Spleen (tissue), 11 donors: ENCODE measurements around the gene ZNF777. TPM values are rescaled to one million over a fixed set of nuclear protein-coding genes. Genes with fewer than 3 reads are reported as not detected.

Experiments
- DNase-seq: peaks from one replicate; pipeline ENCODE4 v3.0.0-alpha.2; 2020
- H3K27ac ChIP-seq, 8 donors: fragments of 200-600 bp; sonication (generic) in 7 of 8; 1 replicate in 4 of 8; 2 replicates in 4 of 8; pipeline versions ENCODE4 v1.5.0 to v1.8.0; 2016 to 2021; ENCODE audit warnings: inconsistent platforms in 4 of 8, mild to moderate bottlenecking in 4 of 8, moderate library complexity in 1 of 8
- H3K27me3 ChIP-seq, 7 donors: fragments of 200-600 bp; sonication (generic) in 6 of 7; replicated peaks in 1 of 7; 1 replicate in 4 of 7; 2 replicates in 3 of 7; pipeline versions ENCODE4 v1.5.0 to v1.8.0; 2016 to 2021; ENCODE audit warnings: inconsistent platforms in 3 of 7, mild to moderate bottlenecking in 1 of 7
- H3K36me3 ChIP-seq, 6 donors: fragments of 200-600 bp; sonication (generic) in 5 of 6; 1 replicate in 4 of 6; 2 replicates in 2 of 6; pipeline versions ENCODE4 v1.5.0 to v1.8.0; 2016 to 2021; ENCODE audit warnings: inconsistent platforms in 2 of 6
- H3K4me1 ChIP-seq, 6 donors: fragments of 200-600 bp; sonication (generic) in 5 of 6; 1 replicate in 3 of 6; 2 replicates in 3 of 6; pipeline versions ENCODE4 v1.5.0 to v1.8.0; 2016 to 2021; ENCODE audit warnings: inconsistent platforms in 3 of 6
- H3K4me3 ChIP-seq, 8 donors: fragments of 200-600 bp; sonication (generic) in 7 of 8; 1 replicate in 4 of 8; 2 replicates in 4 of 8; pipeline versions ENCODE4 v1.5.0 to v1.8.0; 2016 to 2021; ENCODE audit warnings: inconsistent platforms in 4 of 8, mild to moderate bottlenecking in 4 of 8, moderate library complexity in 2 of 8
- H3K9me3 ChIP-seq, 8 donors: fragments of 200-600 bp; sonication (generic) in 7 of 8; 1 replicate in 4 of 8; 2 replicates in 4 of 8; pipeline versions ENCODE4 v1.5.0 to v1.8.0; 2016 to 2021; ENCODE audit warnings: inconsistent platforms in 4 of 8
- POLR2A ChIP-seq, 3 donors: fragments of 450-650 bp; IDR thresholded peaks; one replicate each; pipeline ENCODE4 v1.5.1; 2017; ENCODE audit warnings: antibody characterized with exemption in 3 of 3, mild to moderate bottlenecking in 1 of 3
- POLR2AphosphoS5 ChIP-seq, 3 donors: sonication (generic); formaldehyde crosslinking; IDR thresholded peaks; one replicate each; pipeline ENCODE4 v1.5.1; 2017; ENCODE audit warnings: antibody characterized with exemption in 3 of 3
- WGBS, 5 donors: extraction: QIAGEN DNeasy Blood & Tissue Kit in 3 of 5; methylation state at CpG; one replicate each; pipeline versions ENCODE4 v1.1.5 to v1.1.7; 2013 to 2018; 5-methylcytosine and 5-hydroxymethylcytosine counted together
- intact Hi-C: fragments of 100-400 bp; cut with DNase I; formaldehyde crosslinking; loops from one replicate; pipeline ENCODE4 v1.15.0; 2023; ENCODE audit warnings: low total_unique reads
- polyA plus RNA-seq, 3 donors: library from polyadenylated mRNA; stranded (reverse); fragments of 200-250 nt; gene quantifications; one replicate each; pipeline ENCODE4 v1.2.1, GENCODE V29; 2013
- total RNA-seq, 7 donors: library from RNA; depleted of rRNA in 3 of 7; stranded (reverse); fragments of >200 nt in 3 of 7; fragmentation: NEBNext Ultra II Directional in 4 of 7; extraction: Animal tissue kit (Norgen Biotek cat#: 25700) in 4 of 7; gene quantifications; one replicate each; pipeline versions ENCODE4 v1.1.0 to v1.2.1, GENCODE V29; 2016 to 2021
- TF ChIP-seq, protein P1 (sequence below), 11 experiments: fragments of 200-600 bp in 7 of 11; fragments of 450-650 bp in 4 of 11; sonication (generic) in 4 of 11; IDR thresholded peaks in 8 of 11; conservative IDR thresholded peaks in 3 of 11; 1 replicate in 7 of 11; 2 replicates in 4 of 11; pipeline versions ENCODE4 v1.4.0 to v1.8.0; 2016 to 2021; ENCODE audit warnings: antibody characterized with exemption in 11 of 11, inconsistent platforms in 4 of 11, mild to moderate bottlenecking in 1 of 11
- donor health status: healthy with polysubstance abuse.
- donor health status: DM: no; HTN: no; CAD: no; lungs with moderate emphysema.
- donor health status: DM: no; HTN: no; CAD: no.
- donor health status: Bipolar disorder and iron deficiency.
- donor health status: healthy.
- donor health status: DM: no; HTN: no; CAD: no.
- donor health status: DM: yes; HTN: yes; CAD: no.

Gene ZNF777
- total and polyA plus RNA-seq, 10 donors, result 3.4 to 12.6 (median 10.1) TPM

DNA sequence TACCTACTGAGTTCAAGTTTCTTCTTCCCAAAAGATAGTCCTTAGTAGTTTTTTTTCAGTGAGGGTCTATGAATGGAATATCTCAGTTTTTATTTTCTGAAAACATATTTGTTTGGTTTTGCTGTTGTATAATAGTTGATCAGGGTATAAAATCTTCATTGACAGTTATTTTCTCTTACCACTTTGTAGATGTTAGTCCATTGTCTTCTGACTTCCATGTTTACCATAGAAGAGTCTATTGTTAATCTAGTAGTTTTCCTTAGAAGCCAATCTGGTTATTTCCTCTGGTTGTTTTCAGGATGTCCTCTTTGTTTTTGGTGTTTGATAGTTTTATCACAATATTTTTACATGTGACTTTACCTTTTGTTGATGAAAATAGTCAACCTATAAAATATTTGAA is 5.5 kb upstream of the ZNF777 start:
- peaks cover 0 to 14% (median 0%) of the 10 kb centered on the region in 7 donors for H3K27me3 ChIP-seq
- peaks cover 0 to 6% (median 0%) of the 10 kb centered on the region in 8 donors for H3K9me3 ChIP-seq
- intact Hi-C loops, result no loop called here
- no peak overlapping the region for H3K4me3 ChIP-seq
- TF ChIP-seq POLR2AphosphoS5 (IDR thresholded peaks at IDR 0.05) (no peak), POLR2A (IDR thresholded peaks at IDR 0.05) (no peak)
- TF ChIP-seq, protein P1, sequence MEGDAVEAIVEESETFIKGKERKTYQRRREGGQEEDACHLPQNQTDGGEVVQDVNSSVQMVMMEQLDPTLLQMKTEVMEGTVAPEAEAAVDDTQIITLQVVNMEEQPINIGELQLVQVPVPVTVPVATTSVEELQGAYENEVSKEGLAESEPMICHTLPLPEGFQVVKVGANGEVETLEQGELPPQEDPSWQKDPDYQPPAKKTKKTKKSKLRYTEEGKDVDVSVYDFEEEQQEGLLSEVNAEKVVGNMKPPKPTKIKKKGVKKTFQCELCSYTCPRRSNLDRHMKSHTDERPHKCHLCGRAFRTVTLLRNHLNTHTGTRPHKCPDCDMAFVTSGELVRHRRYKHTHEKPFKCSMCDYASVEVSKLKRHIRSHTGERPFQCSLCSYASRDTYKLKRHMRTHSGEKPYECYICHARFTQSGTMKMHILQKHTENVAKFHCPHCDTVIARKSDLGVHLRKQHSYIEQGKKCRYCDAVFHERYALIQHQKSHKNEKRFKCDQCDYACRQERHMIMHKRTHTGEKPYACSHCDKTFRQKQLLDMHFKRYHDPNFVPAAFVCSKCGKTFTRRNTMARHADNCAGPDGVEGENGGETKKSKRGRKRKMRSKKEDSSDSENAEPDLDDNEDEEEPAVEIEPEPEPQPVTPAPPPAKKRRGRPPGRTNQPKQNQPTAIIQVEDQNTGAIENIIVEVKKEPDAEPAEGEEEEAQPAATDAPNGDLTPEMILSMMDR (IDR thresholded peaks at IDR 0.05 in 8 of 11, conservative IDR thresholded peaks at IDR 0.05 in 3 of 11), result no peak
- peaks cover 0 to 2% (median 1%) of the 10 kb centered on the region in 6 donors for H3K4me1 ChIP-seq
- DNase-seq, result no peak
- peaks cover 0 to 14% (median 0%) of the 10 kb centered on the region in 6 donors for H3K36me3 ChIP-seq
- no peak overlapping the region for H3K27ac ChIP-seq

DNA sequence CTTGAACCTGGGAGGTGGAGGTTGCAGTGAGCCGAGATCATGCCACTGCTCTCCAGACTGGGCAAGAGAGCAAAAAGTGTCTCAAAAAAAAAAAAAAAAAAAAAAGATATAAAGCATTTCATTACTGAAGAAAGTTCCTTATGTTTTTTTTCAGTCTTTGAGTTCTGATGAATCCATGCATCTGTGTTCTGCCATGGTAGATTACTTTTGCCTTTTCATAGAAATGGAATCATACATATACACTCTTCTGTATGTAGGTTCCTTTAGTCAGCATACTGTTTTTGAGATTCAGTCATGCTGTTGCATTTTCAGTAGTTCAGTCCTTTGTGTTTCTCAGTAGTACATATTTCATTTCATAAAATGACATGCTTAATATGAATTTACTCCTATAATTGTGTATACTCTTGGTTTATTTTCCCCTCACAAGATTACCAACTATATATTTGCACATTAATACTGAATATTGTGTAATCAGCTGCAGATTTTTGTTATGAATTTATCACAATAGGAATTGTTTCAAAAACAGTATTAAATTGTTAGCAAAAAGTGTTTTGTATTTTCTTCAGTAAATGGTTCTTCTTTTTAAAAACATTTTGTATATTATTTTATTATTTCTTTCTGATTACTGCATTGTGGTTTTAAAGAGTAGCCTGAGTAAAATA is 2.8 kb upstream of the ZNF777 start:
- H3K36me3 ChIP-seq, result no peaks in the 10 kb centered on the region
- peaks cover 0 to 6% (median 0%) of the 10 kb centered on the region in 8 donors for H3K9me3 ChIP-seq
- H3K4me1 ChIP-seq, result peaks cover 7 to 21% (median 17%) of the 10 kb centered on the region in 6 donors
- WGBS, 5 donors, result 92 to 100% (median 96%) methylated on average over 1 of the region's 1 CpG
- no peak overlapping the region for H3K27ac ChIP-seq
- intact Hi-C loops, result no loop called here
- TF ChIP-seq, protein P1 (IDR thresholded peaks at IDR 0.05 in 8 of 11, conservative IDR thresholded peaks at IDR 0.05 in 3 of 11), result no peak
- no peak for TF ChIP-seq POLR2AphosphoS5 (IDR thresholded peaks at IDR 0.05)
- no peak for TF ChIP-seq POLR2A (IDR thresholded peaks at IDR 0.05)
- DNase-seq, result no peak
- peaks cover 0 to 30% (median 0%) of the 10 kb centered on the region in 7 donors for H3K27me3 ChIP-seq
- H3K4me3 ChIP-seq, result no peak overlapping the region

DNA sequence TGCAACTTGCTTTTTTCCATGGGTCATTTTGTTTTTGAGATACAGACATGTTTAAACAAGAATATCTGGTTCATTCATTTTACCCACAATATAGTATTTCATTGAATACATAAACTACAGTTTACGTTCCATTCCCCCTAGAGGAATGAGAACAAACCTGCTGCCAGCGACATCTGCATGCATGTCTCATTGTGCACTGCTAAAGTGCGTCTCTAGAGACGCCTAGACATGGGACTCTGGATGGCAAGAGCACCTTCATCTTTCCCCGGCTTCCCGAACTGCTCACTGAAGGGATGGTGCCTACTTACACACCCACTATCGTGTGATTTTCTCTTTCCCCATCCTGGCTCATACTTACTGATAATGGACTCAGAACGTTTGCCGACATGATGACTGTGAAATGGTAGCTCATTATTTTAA is 1.2 kb upstream of the ZNF777 start:
- DNase-seq, result no peak
- H3K27me3 ChIP-seq, result peaks cover 0 to 30% (median 0%) of the 10 kb centered on the region in 7 donors
- H3K9me3 ChIP-seq, result peaks cover 0 to 6% (median 0%) of the 10 kb centered on the region in 8 donors
- 89 to 93% (median 93%) methylated on average over 9 of the region's 9 CpGs for WGBS, 5 donors
- H3K4me3 ChIP-seq, result no peak overlapping the region
- no peak overlapping the region for H3K27ac ChIP-seq
- no peak for TF ChIP-seq POLR2AphosphoS5 (IDR thresholded peaks at IDR 0.05)
- TF ChIP-seq POLR2A (IDR thresholded peaks at IDR 0.05), result no peak
- TF ChIP-seq, protein P1 (IDR thresholded peaks at IDR 0.05 in 8 of 11, conservative IDR thresholded peaks at IDR 0.05 in 3 of 11), result no peak
- peaks cover 9 to 36% (median 24%) of the 10 kb centered on the region in 6 donors for H3K4me1 ChIP-seq
- intact Hi-C loops, result no loop called here
- H3K36me3 ChIP-seq, result peaks cover 0 to under 1% (median 0%) of the 10 kb centered on the region in 6 donors
